WERI-Rb-1 (cell line): ENCODE measurements around the gene PAQR5.

Experiments used
- DNase-seq: peaks from one replicate; pipeline ENCODE4 v3.0.0-alpha.2; 2020
- H3K27ac ChIP-seq: fragments of 250-450 bp; sonication (Bioruptor Pico); 2 replicates; pipeline ENCODE4 v1.5.1; 2020; ENCODE audit warnings: mild to moderate bottlenecking, moderate library complexity
- H3K27me3 ChIP-seq: fragments of 250-450 bp; sonication (Bioruptor Pico); 2 replicates; pipeline ENCODE4 v1.5.1; 2021; ENCODE audit warnings: mild to moderate bottlenecking, low read depth, moderate library complexity; ENCODE audit not compliant: insufficient read depth, severe bottlenecking
- H3K36me3 ChIP-seq: fragments of 250-450 bp; sonication (Bioruptor Pico); 2 replicates; pipeline ENCODE4 v1.5.1; 2020; ENCODE audit warnings: mild to moderate bottlenecking, moderate library complexity
- H3K4me3 ChIP-seq: 2 replicates; pipeline ENCODE4 v1.5.1; 2011; ENCODE audit warnings: low read depth, mild to moderate bottlenecking, control low read depth, low read length
- H3K9me3 ChIP-seq: fragments of 250-450 bp; sonication (Bioruptor Pico); 2 replicates; pipeline ENCODE4 v1.5.1; 2021; ENCODE audit warnings: mild to moderate bottlenecking, moderate library complexity; ENCODE audit not compliant: severe bottlenecking
- TF ChIP-seq, protein P1 (sequence below): IDR thresholded peaks from 2 replicates; pipeline ENCODE4 v1.5.1; 2011; ENCODE audit warnings: low read depth, mild to moderate bottlenecking, control low read depth, inconsistent platforms, low read length

The PAQR5 gene

DNA sequence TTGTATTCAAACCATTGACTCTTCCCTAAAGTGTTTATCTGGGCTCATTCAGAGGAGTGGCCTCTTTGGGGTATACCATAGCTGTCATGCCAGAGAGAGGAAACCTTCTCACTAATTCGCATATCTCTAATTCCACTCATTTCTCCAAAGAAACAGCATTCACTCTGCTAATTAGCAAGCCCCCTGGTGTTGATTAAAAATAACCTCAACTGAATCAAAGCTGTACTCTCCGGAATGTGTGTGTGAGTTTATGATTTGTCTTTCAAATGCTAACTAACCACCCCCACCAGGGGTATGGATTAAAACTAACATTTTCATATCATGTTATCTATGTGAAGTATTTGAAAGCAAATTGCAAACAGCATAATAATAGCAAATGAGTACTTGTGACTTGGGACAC, 45.5 kb downstream of the PAQR5 start:
- H3K9me3 ChIP-seq: no peaks in the 10 kb centered on the region
- no peak overlapping the region for H3K27ac ChIP-seq
- DNase-seq: no peak
- no peaks in the 10 kb centered on the region for H3K36me3 ChIP-seq
- no peak overlapping the region for H3K4me3 ChIP-seq
- H3K27me3 ChIP-seq: no peaks in the 10 kb centered on the region
- TF ChIP-seq, protein P1, sequence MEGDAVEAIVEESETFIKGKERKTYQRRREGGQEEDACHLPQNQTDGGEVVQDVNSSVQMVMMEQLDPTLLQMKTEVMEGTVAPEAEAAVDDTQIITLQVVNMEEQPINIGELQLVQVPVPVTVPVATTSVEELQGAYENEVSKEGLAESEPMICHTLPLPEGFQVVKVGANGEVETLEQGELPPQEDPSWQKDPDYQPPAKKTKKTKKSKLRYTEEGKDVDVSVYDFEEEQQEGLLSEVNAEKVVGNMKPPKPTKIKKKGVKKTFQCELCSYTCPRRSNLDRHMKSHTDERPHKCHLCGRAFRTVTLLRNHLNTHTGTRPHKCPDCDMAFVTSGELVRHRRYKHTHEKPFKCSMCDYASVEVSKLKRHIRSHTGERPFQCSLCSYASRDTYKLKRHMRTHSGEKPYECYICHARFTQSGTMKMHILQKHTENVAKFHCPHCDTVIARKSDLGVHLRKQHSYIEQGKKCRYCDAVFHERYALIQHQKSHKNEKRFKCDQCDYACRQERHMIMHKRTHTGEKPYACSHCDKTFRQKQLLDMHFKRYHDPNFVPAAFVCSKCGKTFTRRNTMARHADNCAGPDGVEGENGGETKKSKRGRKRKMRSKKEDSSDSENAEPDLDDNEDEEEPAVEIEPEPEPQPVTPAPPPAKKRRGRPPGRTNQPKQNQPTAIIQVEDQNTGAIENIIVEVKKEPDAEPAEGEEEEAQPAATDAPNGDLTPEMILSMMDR: no peak

DNA sequence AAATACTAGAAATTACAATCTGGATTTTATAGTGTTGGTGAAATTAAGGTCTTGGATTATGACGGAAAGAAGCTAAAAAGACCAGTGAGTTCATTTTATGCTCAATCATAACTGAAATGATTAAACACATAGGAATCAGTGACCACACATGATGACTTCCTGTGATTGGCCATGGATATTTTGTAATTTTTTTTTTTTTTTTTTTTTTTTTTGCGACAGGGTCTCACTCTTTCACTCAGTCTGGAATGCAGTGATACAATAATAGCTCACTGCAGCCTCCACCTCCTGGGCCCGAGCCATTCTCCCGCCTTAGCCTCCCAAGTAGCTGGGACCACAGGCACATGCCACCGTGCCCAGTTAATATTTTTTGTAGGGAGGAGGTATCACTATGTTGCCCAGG, 47.4 kb downstream of the PAQR5 start:
- Histone ChIP-seq H3K36me3 (no peaks in the 10 kb centered on the region), H3K27me3 (no peaks in the 10 kb centered on the region), H3K9me3 (no peaks in the 10 kb centered on the region), H3K4me3 (no peak overlapping the region), H3K27ac (no peak overlapping the region)
- TF ChIP-seq, protein P1: no peak
- DNase-seq: no peak

- no peak for DNase-seq
- no peaks in the 10 kb centered on the region for H3K27me3 ChIP-seq
- no peaks in the 10 kb centered on the region for H3K36me3 ChIP-seq
- H3K9me3 ChIP-seq: no peaks in the 10 kb centered on the region
- no peak overlapping the region for H3K4me3 ChIP-seq
- TF ChIP-seq, protein P1: no peak
- H3K27ac ChIP-seq: no peak overlapping the region
Measured at GRCh38 chr15:69351333-69351732, 52.6 kb downstream of the PAQR5 start.

- H3K36me3 ChIP-seq: no peaks in the 10 kb centered on the region
- DNase-seq: no peak
- TF ChIP-seq, protein P1: no peak
- H3K27me3 ChIP-seq: no peaks in the 10 kb centered on the region
- no peaks in the 10 kb centered on the region for H3K9me3 ChIP-seq
- no peak overlapping the region for H3K4me3 ChIP-seq
- H3K27ac ChIP-seq: no peak overlapping the region
Measured at GRCh38 chr15:69351884-69352283, 53.2 kb downstream of the PAQR5 start.

DNA sequence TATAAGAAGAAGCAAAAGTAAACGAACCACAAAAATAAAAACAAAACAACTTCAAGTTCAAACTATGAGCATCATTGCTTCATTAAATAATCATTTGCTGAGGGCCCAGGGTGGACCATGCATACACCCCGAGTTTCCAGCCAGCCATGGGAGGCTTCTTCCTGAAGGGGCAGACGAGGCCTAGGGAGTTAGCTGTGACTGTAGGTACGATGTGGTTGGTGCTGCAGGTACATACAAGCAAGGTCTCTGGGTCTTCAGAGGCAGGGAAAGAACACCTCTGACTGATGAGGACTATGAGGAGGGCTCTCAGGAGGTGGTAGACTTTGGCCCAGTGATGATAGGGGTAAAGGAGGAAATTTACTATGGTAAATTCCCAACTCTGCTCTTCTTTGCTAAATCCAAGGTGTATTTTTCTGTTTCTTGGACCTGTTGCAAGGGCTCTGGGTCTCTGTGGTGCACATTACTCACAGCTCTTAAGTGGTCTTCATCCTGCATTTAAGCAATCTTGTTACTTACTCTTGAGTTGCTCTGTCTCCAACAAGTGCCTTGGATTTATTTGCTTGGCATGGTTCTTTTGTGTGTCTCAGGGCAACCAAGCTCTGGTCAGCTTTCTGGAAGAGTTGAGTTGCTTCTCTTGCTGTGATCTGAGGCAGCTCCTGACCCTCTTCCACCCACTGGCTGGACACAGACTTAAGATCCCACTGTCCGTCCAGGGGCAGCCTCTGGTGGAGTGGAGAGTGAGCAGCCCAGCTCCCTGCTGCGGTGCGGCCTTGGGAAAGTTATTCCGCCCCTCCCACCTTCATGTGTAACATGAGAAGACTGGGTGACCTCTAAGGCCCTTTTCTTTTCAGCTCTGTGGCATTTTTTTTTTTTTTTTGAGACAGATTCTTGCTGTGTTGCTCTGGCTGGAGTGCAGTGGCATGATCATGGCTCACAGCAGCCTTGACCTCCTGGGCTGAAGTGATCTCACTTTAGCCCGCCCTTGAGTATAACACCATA, 59.4 kb downstream of the PAQR5 start:
- H3K27me3 ChIP-seq: no peaks in the 10 kb centered on the region
- TF ChIP-seq, protein P1: no peak
- no peaks in the 10 kb centered on the region for H3K36me3 ChIP-seq
- no peak overlapping the region for H3K4me3 ChIP-seq
- H3K27ac ChIP-seq: no peak overlapping the region
- DNase-seq: no peak
- H3K9me3 ChIP-seq: no peaks in the 10 kb centered on the region
